IMR-90 (cell line): Measurements from ENCODE around the gene HYDIN.
"Not testable (repeated sequence)": the region's sequence is repeated elsewhere in the genome, so short reads cannot be mapped to it uniquely, and the experiment has no call there.

Experiments used
- CTCF ChIP-seq: conservative IDR thresholded peaks from 2 replicates; pipeline ENCODE4 v1.5.1; 2012; ENCODE audit warnings: mild to moderate bottlenecking, low read depth, low read length, improper control_type of control experiment
- FOS ChIP-seq: fragments of 150-350 bp; IDR thresholded peaks from 2 replicates; pipeline ENCODE4 v1.6.1; 2016; ENCODE audit warnings: low read depth, low read length
- MAFK ChIP-seq: IDR thresholded peaks from 2 replicates; pipeline ENCODE4 v1.6.1; 2012; ENCODE audit warnings: low read depth, low read length, improper control_type of control experiment
- POLR2A ChIP-seq: IDR thresholded peaks from 2 replicates; pipeline ENCODE4 v1.6.1; 2012; ENCODE audit warnings: mild to moderate bottlenecking, low read depth, low read length
- SMC3 ChIP-seq: fragments of 150-350 bp; IDR thresholded peaks from 2 replicates; pipeline ENCODE4 v1.6.1; 2016; ENCODE audit warnings: low read depth, mild to moderate bottlenecking, antibody characterized with exemption, low read length, moderate library complexity
- USF2 ChIP-seq: fragments of 150-350 bp; IDR thresholded peaks from 2 replicates; pipeline ENCODE4 v1.6.1; 2017; ENCODE audit warnings: mild to moderate bottlenecking, antibody characterized with exemption, low read length, low read depth

- TF ChIP-seq CTCF, POLR2A, SMC3, MAFK, USF2, FOS: not testable (repeated sequence)
These were observed 295.2 kb downstream of the HYDIN start for GRCh38 chr16:70935325-70935724.
